Fibroblast of villous mesenchyme (primary cell): ENCODE results near the gene COX8C. TPM values are rescaled to one million over a fixed set of nuclear protein-coding genes. Genes with fewer than 3 reads are reported as not detected.

ENCODE experiments used
- DNase-seq: peaks from one replicate; pipeline ENCODE4 v3.0.0-alpha.2; 2010; ENCODE audit warnings: low read depth
- H3K4me3 ChIP-seq: 2 replicates; pipeline ENCODE4 v1.5.1; 2011; ENCODE audit warnings: low read depth, mild to moderate bottlenecking, low read length
- small RNA-seq: library from RNA; depleted of rRNA; stranded (forward); fragments of <200 nt; gene quantifications from one replicate; pipeline ENCODE3, GENCODE V24; 2012
- total RNA-seq: library from RNA; depleted of rRNA; stranded (reverse); fragments of >200 nt; gene quantifications from 2 replicates; pipeline ENCODE4 v1.2.3, GENCODE V29; 2012
- TF ChIP-seq, protein P1 (sequence below): IDR thresholded peaks from 2 replicates; pipeline ENCODE4 v1.5.1; 2012; ENCODE audit warnings: low read depth, mild to moderate bottlenecking, low read length; ENCODE audit not compliant: insufficient read depth

COX8C gene
- total RNA-seq, 1 donor: not detected

GRCh38 chr14:93396456-93396855 lies 49.5 kb downstream of the COX8C start:
- TF ChIP-seq, protein P1, sequence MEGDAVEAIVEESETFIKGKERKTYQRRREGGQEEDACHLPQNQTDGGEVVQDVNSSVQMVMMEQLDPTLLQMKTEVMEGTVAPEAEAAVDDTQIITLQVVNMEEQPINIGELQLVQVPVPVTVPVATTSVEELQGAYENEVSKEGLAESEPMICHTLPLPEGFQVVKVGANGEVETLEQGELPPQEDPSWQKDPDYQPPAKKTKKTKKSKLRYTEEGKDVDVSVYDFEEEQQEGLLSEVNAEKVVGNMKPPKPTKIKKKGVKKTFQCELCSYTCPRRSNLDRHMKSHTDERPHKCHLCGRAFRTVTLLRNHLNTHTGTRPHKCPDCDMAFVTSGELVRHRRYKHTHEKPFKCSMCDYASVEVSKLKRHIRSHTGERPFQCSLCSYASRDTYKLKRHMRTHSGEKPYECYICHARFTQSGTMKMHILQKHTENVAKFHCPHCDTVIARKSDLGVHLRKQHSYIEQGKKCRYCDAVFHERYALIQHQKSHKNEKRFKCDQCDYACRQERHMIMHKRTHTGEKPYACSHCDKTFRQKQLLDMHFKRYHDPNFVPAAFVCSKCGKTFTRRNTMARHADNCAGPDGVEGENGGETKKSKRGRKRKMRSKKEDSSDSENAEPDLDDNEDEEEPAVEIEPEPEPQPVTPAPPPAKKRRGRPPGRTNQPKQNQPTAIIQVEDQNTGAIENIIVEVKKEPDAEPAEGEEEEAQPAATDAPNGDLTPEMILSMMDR: no peak
- H3K4me3 ChIP-seq: no peak overlapping the region
- DNase-seq: no peak

Small RNA genes within 50 kb of the gene (small RNA-seq; reads per million reads assigned to genes)
- not detected for gene RF00019

Other genes starting within 250 kb of the COX8C start
- 11.6 and 15.5 TPM in 2 replicates for gene ITPK1, start 231.3 kb upstream of the COX8C start, total RNA-seq
- 10.0 and 14.7 TPM in 2 replicates for gene MOAP1, start 162.3 kb upstream of the COX8C start, total RNA-seq
- 6.0 and 6.1 TPM in 2 replicates for gene LYSET, start 161.9 kb upstream of the COX8C start, total RNA-seq
- gene GON7, start 140.1 kb upstream of the COX8C start, total RNA-seq: 10.6 and 11.7 TPM in 2 replicates
- gene UBR7, start 139.9 kb upstream of the COX8C start, total RNA-seq: 27.1 and 28.9 TPM in 2 replicates
- 29.0 and 35.4 TPM in 2 replicates for gene BTBD7, start 14.1 kb upstream of the COX8C start, total RNA-seq
- gene UNC79, start 83.8 kb downstream of the COX8C start, total RNA-seq: under 0.01 TPM in 2 replicates